Heart left ventricle (tissue), 13 donors: ENCODE data around the gene RBL1.
"Not testable (repeated sequence)": the region's sequence is repeated elsewhere in the genome, so short reads cannot be mapped to it uniquely, and the experiment has no call there.

Source experiments
- CTCF ChIP-seq, 12 donors: fragments of 200-600 bp; sonication (generic) in 4 of 12; IDR thresholded peaks; one replicate each; pipeline versions ENCODE4 v1.5.0 to v1.8.0; 2018 to 2022; ENCODE audit warnings: antibody characterized with exemption in 12 of 12, mild to moderate bottlenecking in 5 of 12
- POLR2A ChIP-seq, 2 donors: fragments of 450-650 bp; IDR thresholded peaks; one replicate each; pipeline ENCODE4 v1.6.1; 2017; ENCODE audit warnings: antibody characterized with exemption in 2 of 2, mild to moderate bottlenecking in 2 of 2, moderate library complexity in 2 of 2
- donor health status: ischemic (EF 13 %, LVEDD 7.1; RV severe dilation, severe dysfunction).
- donor health status: DM: no; HTN: yes; CAD: no.
- donor health status: DM: no; HTN: no; CAD: no.
- donor health status: ischemic (EF 25% LVEDD 6.9; RV normal size, moderate dysfunction).
- donor health status: ischemic (EF 25% LVEDD 5.7; RV mildly dilated, moderate dysfunction).
- donor health status: ischemic (EF 35%, LVEDD 5.7; RV mildly dilated, moderate dysfunction).
- donor health status: nonischemic (EF 11% LVEDD 7.7; RV severe dilation, severe dysfunction).
- donor health status: DM: yes; HTN: yes; CAD: no.
- donor health status: PGD.
- donor health status: ischemic (EF 29% LVEDD 5.4; RV normal size, mild dysfunction).
- donor health status: nonischemic (EF 23%, LVEDD 6.1; RV moderate dilation, normal function).

GRCh38 chr20:37000171-37000570 is 95.6 kb downstream of the RBL1 start:
- TF ChIP-seq CTCF, POLR2A (IDR thresholded peaks at IDR 0.05): not testable (repeated sequence)
